NCI-H2081 treated with DMSO at 0.1 percent for 48 hours (cell line): ENCODE data around the gene ZNF777.
"Not testable (repeated sequence)": the region's sequence is repeated elsewhere in the genome, so short reads cannot be mapped to it uniquely, and the experiment has no call there.

ENCODE experiments used
- DNase-seq: peaks from one replicate; lab custom pipeline; 2025; lab: John Stamatoyannopoulos, UW

Gene ZNF777

GRCh38 chr7:149450821-149451220, 10.0 kb downstream of the ZNF777 start:
- DNase-seq: no peak

DNA sequence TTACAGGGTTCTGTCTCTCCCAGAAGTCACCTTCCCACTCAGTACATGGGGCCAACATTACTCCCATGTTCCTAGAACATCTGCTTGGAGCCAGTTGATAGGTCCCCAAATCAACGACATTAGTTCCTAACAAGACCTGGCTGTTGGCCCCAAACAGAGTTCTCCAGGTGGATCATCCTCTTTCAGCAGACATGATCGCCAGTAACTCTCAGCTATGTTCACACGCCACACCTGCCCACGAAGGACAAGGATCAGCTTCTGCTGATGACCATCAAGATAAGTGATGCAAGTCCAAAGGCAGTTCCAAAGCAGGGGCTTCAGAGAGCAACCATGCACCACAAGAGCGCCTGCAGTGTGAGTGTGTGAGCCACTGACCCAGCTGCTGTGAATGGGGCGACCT, 11.0 kb downstream of the ZNF777 start:
- DNase-seq: no peak

DNA sequence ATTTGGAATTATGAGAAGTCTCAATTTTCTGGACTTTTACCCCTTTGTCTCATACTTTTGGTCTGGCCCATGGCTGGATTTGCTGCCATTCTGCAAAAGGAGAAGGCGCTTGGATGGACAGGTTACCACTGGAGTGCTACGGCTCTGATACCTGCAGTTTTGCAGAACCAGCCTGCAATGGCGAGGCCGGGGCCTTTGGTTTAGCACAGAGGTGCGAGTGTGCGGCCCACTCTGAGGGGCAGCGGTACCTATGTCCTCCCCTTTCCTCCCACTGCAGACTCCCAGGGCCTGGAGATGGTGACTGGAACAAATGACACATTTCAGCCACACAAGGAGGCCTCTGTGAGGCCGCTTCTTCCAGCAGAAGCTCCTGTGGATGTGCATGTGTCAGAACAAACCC, 11.9 kb downstream of the ZNF777 start:
- no peak for DNase-seq

- DNase-seq: not testable (repeated sequence)
Observed at GRCh38 chr7:149446026-149446425, 14.8 kb downstream of the ZNF777 start.

GRCh38 chr7:149444287-149444686, 16.6 kb downstream of the ZNF777 start:
- no peak for DNase-seq

DNA sequence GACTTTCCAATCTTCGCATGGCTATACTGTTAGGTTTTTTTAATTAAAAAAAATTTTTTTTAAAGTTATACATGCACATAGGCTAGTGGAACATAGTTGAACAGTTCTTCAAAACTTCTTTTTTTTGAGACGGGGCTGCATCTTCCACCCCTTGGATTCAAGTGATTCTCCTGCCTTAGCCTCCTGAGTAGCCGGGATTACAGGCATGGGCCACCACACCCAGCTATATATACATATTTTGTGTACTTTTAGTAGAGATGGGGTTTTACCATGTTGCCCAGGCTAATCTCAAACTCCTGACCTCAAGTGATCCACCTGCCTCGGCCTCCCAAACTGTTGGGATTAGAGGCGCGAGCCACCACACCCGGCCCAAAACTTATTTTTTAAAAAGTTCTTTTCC, 17.3 kb downstream of the ZNF777 start:
- DNase-seq: no peak

DNA sequence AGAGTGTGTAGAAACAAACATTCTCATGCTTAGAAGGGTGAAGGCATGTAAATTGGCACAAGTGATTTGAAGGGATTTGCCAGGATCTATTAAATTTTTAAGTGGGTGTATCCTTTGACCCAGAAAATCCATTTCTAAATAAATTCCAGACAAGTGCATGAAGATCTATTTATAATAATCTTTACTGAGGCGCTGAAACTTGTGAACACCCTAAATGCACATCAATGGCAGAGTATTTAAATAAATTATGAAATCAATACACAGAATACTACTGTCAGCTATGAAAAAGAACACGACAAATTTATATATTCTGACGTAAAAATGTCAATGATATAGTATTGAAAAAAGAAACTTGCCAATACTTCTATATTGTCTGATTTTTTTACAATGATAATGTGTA, 17.9 kb downstream of the ZNF777 start:
- no peak for DNase-seq

- DNase-seq: no peak
Observed at GRCh38 chr7:149440222-149440621, 20.6 kb downstream of the ZNF777 start.

GRCh38 chr7:149436358-149436757, 24.5 kb downstream of the ZNF777 start:
- DNase-seq: no peak

DNA sequence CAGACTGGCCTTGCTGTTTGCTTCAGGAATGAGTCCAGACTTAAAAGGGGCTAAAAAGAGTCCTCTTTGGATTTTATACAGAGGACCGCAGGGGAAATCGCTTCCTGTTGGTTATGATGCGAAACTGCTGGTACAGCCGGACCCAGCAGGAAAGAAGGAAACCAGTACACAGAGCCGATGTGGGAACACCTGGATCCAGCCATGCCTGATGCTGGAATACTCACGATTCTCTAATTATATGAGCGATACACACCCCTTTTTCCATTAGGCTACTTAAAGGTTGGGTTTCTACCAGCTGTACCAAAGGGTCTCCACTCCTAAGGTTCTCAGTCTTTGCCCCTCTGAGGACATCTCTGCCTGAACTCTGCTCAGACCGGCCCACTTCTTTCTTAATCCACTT, 27.7 kb downstream of the ZNF777 start:
- DNase-seq: no peak

DNA sequence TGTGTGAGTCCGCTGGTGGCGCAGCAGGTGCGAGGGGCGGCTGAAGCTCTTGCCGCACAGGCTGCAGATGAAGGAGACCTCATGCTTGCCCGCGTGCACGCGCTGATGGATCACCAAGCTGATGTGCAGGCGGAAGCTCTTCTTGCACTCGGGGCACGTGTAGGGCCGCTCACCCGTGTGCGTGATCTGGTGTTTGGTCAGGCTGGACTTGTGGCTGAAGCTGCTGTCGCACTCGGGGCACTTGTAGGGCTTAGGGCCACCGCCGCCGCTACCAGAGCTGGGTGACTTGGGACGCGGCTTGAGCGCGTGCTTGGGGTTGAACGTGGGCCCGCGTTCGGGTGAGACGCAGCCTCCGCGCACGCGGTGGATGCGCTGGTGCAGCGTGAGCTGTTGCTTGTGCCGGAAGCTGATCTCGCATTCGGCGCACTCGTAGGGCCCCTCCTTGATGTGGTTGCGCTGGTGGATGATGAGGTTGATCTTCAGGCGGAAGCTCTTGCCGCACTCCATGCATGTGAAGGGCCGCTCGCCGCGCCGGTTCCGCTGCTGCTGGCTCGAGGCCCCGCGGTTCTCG, 28.7 kb downstream of the ZNF777 start:
- DNase-seq: no peak

- DNase-seq: no peak
Observed at GRCh38 chr7:149431486-149432120, 29.3 kb downstream of the ZNF777 start.

- DNase-seq: no peak
Observed at GRCh38 chr7:149430192-149430591, 30.7 kb downstream of the ZNF777 start.

DNA sequence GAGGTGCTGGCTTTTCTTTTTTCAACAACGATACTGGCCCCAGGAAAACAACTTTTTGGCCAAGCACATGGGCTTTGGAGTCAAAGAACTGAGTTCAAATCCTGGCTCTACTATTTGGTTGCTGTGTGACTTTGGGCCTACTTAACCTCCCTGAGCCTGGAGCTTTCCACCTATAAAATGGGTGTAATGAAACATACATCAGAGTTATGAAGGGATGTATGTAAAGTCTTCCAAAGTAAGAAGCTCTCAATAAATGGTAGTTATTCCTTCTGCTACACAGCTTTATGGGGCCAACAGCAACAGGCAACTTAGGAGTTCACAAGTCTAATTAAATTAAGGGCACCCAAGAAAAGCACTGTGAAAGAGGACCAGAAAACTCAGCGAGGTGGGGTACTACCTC, 33.0 kb downstream of the ZNF777 start:
- DNase-seq: no peak

DNA sequence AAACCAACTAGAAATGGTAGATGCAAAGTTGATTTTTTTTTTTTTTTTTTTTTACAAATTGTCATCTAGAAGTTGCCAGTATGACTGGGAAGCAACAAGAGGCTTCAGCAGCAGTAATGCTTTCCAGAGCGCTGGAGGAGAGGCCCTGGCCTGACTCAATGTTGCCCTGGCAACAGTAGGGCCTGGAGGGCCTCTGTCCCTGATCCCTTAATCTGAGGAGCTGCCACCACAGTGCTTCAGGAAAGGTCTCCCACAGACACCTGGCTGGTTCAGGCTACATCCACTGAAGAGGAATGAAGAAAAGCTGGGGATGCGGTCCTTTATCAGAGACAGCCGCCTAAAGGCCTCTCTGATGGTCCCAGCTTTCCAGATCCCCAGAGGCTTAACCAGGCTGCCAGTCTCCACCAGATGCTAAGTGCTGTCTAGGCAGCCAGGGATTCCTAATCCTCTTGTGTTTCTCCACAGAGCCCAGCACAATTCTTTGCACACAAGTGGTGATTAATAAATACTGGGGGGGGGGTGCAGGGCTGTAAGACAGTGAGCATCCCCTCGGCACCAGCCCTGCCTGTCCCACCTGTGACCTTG, 33.7 kb downstream of the ZNF777 start:
- no peak for DNase-seq

- no peak for DNase-seq
Observed at GRCh38 chr7:149423449-149424110, 37.3 kb downstream of the ZNF777 start.

GRCh38 chr7:149422914-149423301, 38.0 kb downstream of the ZNF777 start:
- no peak for DNase-seq

GRCh38 chr7:149422162-149422913, 38.5 kb downstream of the ZNF777 start:
- peak; percentile 13 for DNase-seq

- no peak for DNase-seq
Observed at GRCh38 chr7:149420006-149420405, 40.9 kb downstream of the ZNF777 start.

GRCh38 chr7:149415391-149416071, 45.3 kb downstream of the ZNF777 start:
- no peak for DNase-seq

GRCh38 chr7:149414745-149415390, 46.0 kb downstream of the ZNF777 start:
- no peak for DNase-seq
